ENCODE results near the gene PROCA1.

PROCA1 gene

GRCh38 chr17:28705728-28706334 is 5.9 kb downstream of the PROCA1 start:
- TF ChIP-seq YY1 (IDR thresholded peaks at IDR 0.05; ENCODE audit: insufficient read depth, insufficient read length) (no peak), SUZ12 (IDR thresholded peaks at IDR 0.05; ENCODE audit: extremely low read depth, insufficient read depth, insufficient read length) (no peak), ZNF274 (IDR thresholded peaks at IDR 0.05; ENCODE audit: low read depth, low read length) (no peak)
- no peak overlapping the region for H3K4me3 ChIP-seq (ENCODE audit: insufficient read length, low read depth)
- peaks cover 56% of the 10 kb centered on the region for H3K36me3 ChIP-seq (ENCODE audit: insufficient read depth, insufficient read length, low read length)
- no peaks in the 10 kb centered on the region for H3K27me3 ChIP-seq (ENCODE audit: insufficient read depth, insufficient read length)
- peaks cover 29% of the 10 kb centered on the region for H3K4me1 ChIP-seq (ENCODE audit: insufficient read depth, insufficient read length)
- DNase-seq (ENCODE audit: low read depth, low spot score): no peak
- no peak overlapping the region for H3K9ac ChIP-seq (ENCODE audit: insufficient read length, low read depth)
- no peaks in the 10 kb centered on the region for H3K9me3 ChIP-seq (ENCODE audit: insufficient read depth, low read length)

GRCh38 chr17:28705074-28705659 is 6.5 kb downstream of the PROCA1 start:
- no peak overlapping the region for H3K4me3 ChIP-seq (ENCODE audit: insufficient read length, low read depth)
- H3K36me3 ChIP-seq (ENCODE audit: insufficient read depth, insufficient read length, low read length): peaks cover 63% of the 10 kb centered on the region
- TF ChIP-seq YY1 (IDR thresholded peaks at IDR 0.05; ENCODE audit: insufficient read depth, insufficient read length) (no peak), SUZ12 (IDR thresholded peaks at IDR 0.05; ENCODE audit: extremely low read depth, insufficient read depth, insufficient read length) (no peak), ZNF274 (IDR thresholded peaks at IDR 0.05; ENCODE audit: low read depth, low read length) (no peak)
- H3K27me3 ChIP-seq (ENCODE audit: insufficient read depth, insufficient read length): no peaks in the 10 kb centered on the region
- H3K9me3 ChIP-seq (ENCODE audit: insufficient read depth, low read length): no peaks in the 10 kb centered on the region
- H3K9ac ChIP-seq (ENCODE audit: insufficient read length, low read depth): peak overlapping the region; percentile 52
- no peak for DNase-seq (ENCODE audit: low read depth, low spot score)
- peaks cover 30% of the 10 kb centered on the region for H3K4me1 ChIP-seq (ENCODE audit: insufficient read depth, insufficient read length)

GRCh38 chr17:28704219-28704858 is 7.3 kb downstream of the PROCA1 start:
- Histone ChIP-seq H3K36me3 (ENCODE audit: insufficient read depth, insufficient read length, low read length) (peaks cover 68% of the 10 kb centered on the region), H3K4me1 (ENCODE audit: insufficient read depth, insufficient read length) (peaks cover 26% of the 10 kb centered on the region), H3K4me3 (ENCODE audit: insufficient read length, low read depth) (no peak overlapping the region), H3K9me3 (ENCODE audit: insufficient read depth, low read length) (no peaks in the 10 kb centered on the region), H3K9ac (ENCODE audit: insufficient read length, low read depth) (no peak overlapping the region), H3K27me3 (ENCODE audit: insufficient read depth, insufficient read length) (no peaks in the 10 kb centered on the region)
- TF ChIP-seq SUZ12 (IDR thresholded peaks at IDR 0.05; ENCODE audit: extremely low read depth, insufficient read depth, insufficient read length) (no peak), ZNF274 (IDR thresholded peaks at IDR 0.05; ENCODE audit: low read depth, low read length) (no peak), YY1 (IDR thresholded peaks at IDR 0.05; ENCODE audit: insufficient read depth, insufficient read length) (no peak)
- DNase-seq (ENCODE audit: low read depth, low spot score): no peak

GRCh38 chr17:28703552-28704218 is 8.0 kb downstream of the PROCA1 start:
- Histone ChIP-seq H3K4me3 (ENCODE audit: insufficient read length, low read depth) (no peak overlapping the region), H3K9ac (ENCODE audit: insufficient read length, low read depth) (no peak overlapping the region), H3K9me3 (ENCODE audit: insufficient read depth, low read length) (no peaks in the 10 kb centered on the region), H3K27me3 (ENCODE audit: insufficient read depth, insufficient read length) (no peaks in the 10 kb centered on the region), H3K4me1 (ENCODE audit: insufficient read depth, insufficient read length) (peaks cover 26% of the 10 kb centered on the region), H3K36me3 (ENCODE audit: insufficient read depth, insufficient read length, low read length) (peaks cover 75% of the 10 kb centered on the region)
- TF ChIP-seq SUZ12 (IDR thresholded peaks at IDR 0.05; ENCODE audit: extremely low read depth, insufficient read depth, insufficient read length) (no peak), ZNF274 (IDR thresholded peaks at IDR 0.05; ENCODE audit: low read depth, low read length) (no peak), YY1 (IDR thresholded peaks at IDR 0.05; ENCODE audit: insufficient read depth, insufficient read length) (no peak)
- no peak for DNase-seq (ENCODE audit: low read depth, low spot score)

- Histone ChIP-seq H3K4me1 (ENCODE audit: insufficient read depth, insufficient read length) (peaks cover 26% of the 10 kb centered on the region), H3K4me3 (ENCODE audit: insufficient read length, low read depth) (no peak overlapping the region), H3K27me3 (ENCODE audit: insufficient read depth, insufficient read length) (no peaks in the 10 kb centered on the region), H3K9ac (ENCODE audit: insufficient read length, low read depth) (no peak overlapping the region), H3K9me3 (ENCODE audit: insufficient read depth, low read length) (no peaks in the 10 kb centered on the region), H3K36me3 (ENCODE audit: insufficient read depth, insufficient read length, low read length) (peaks cover 84% of the 10 kb centered on the region)
- no peak for TF ChIP-seq SUZ12 (IDR thresholded peaks at IDR 0.05; ENCODE audit: extremely low read depth, insufficient read depth, insufficient read length)
- TF ChIP-seq YY1 (IDR thresholded peaks at IDR 0.05; ENCODE audit: insufficient read depth, insufficient read length): no peak
- TF ChIP-seq ZNF274 (IDR thresholded peaks at IDR 0.05; ENCODE audit: low read depth, low read length): no peak
- no peak for DNase-seq (ENCODE audit: low read depth, low spot score)
These were observed 8.9 kb downstream of the PROCA1 start for GRCh38 chr17:28702752-28703150.

- Histone ChIP-seq H3K4me1 (ENCODE audit: insufficient read depth, insufficient read length) (peaks cover 26% of the 10 kb centered on the region), H3K9me3 (ENCODE audit: insufficient read depth, low read length) (no peaks in the 10 kb centered on the region), H3K36me3 (ENCODE audit: insufficient read depth, insufficient read length, low read length) (peaks cover 89% of the 10 kb centered on the region), H3K4me3 (ENCODE audit: insufficient read length, low read depth) (no peak overlapping the region), H3K9ac (ENCODE audit: insufficient read length, low read depth) (no peak overlapping the region), H3K27me3 (ENCODE audit: insufficient read depth, insufficient read length) (no peaks in the 10 kb centered on the region)
- DNase-seq (ENCODE audit: low read depth, low spot score): no peak
- TF ChIP-seq ZNF274 (IDR thresholded peaks at IDR 0.05; ENCODE audit: low read depth, low read length) (no peak), YY1 (IDR thresholded peaks at IDR 0.05; ENCODE audit: insufficient read depth, insufficient read length) (no peak), SUZ12 (IDR thresholded peaks at IDR 0.05; ENCODE audit: extremely low read depth, insufficient read depth, insufficient read length) (no peak)
These were observed 9.5 kb downstream of the PROCA1 start for GRCh38 chr17:28702026-28702751.

All from NT2/D1 (cell line).